K562 (cell line): ENCODE data around the gene P2RX1. TPM values are rescaled to one million over a fixed set of nuclear protein-coding genes. Genes with fewer than 3 reads are reported as not detected.

Experiments used
- CREBBP ChIP-seq: IDR thresholded peaks from one replicate; pipeline ENCODE4 v1.6.1; 2012; ENCODE audit warnings: low read depth, mild to moderate bottlenecking, control low read depth, inconsistent platforms, low read length
- EHMT2 ChIP-seq: fragments of 450-650 bp; IDR thresholded peaks from 2 replicates; pipeline ENCODE4 v1.6.1; 2018; ENCODE audit warnings: antibody characterized with exemption
- EP400 ChIP-seq: fragments of 450-650 bp; IDR thresholded peaks from 2 replicates; pipeline ENCODE4 v1.6.1; 2017; ENCODE audit warnings: antibody characterized with exemption, mild to moderate bottlenecking, moderate library complexity
- ETV1 ChIP-seq: fragments of 450-650 bp; conservative IDR thresholded peaks from 2 replicates; pipeline ENCODE4 v1.6.1; 2016; ENCODE audit warnings: missing genetic modification characterization, control low read depth, low read depth, missing compliant biosample characterization
- FOXP4 ChIP-seq: sonication (generic); formaldehyde crosslinking; IDR thresholded peaks from 2 replicates; pipeline ENCODE4 v1.8.0; 2022; ENCODE audit warnings: mild to moderate bottlenecking, missing genetic modification reagents, borderline replicate concordance
- HEY1 ChIP-seq: fragments of 250-450 bp; sonication (Bioruptor Pico); IDR thresholded peaks from 2 replicates; pipeline ENCODE4 v1.5.0; 2020; ENCODE audit warnings: mild to moderate bottlenecking, moderate library complexity, borderline replicate concordance
- HLTF ChIP-seq: fragments of 450-650 bp; IDR thresholded peaks from 2 replicates; pipeline ENCODE4 v1.6.1; 2016
- MECOM ChIP-seq: fragments of 250-450 bp; sonication (Bioruptor Pico); IDR thresholded peaks from 2 replicates; pipeline ENCODE4 v1.8.0; 2022; ENCODE audit warnings: inconsistent platforms
- NCOA2 ChIP-seq, 2 experiments: fragments of 450-650 bp; IDR thresholded peaks; 2 replicates each; pipeline ENCODE4 v1.6.1; 2018; ENCODE audit warnings: mild to moderate bottlenecking in 2 of 2, moderate library complexity in 1 of 2; ENCODE audit not compliant: partially characterized antibody in 2 of 2
- PHF20 ChIP-seq: fragments of 450-650 bp; IDR thresholded peaks from 2 replicates; pipeline ENCODE4 v1.6.1; 2018; ENCODE audit not compliant: partially characterized antibody
- RREB1 ChIP-seq: fragments of 250-450 bp; sonication (Bioruptor Pico); IDR thresholded peaks from 2 replicates; pipeline ENCODE4 v1.4.0; 2020
- XRCC3 ChIP-seq: fragments of 450-650 bp; IDR thresholded peaks from 2 replicates; pipeline ENCODE4 v1.6.1; 2017; ENCODE audit warnings: mild to moderate bottlenecking, moderate library complexity
- ZBTB11 ChIP-seq, 3 experiments: fragments of 200-800 bp in 1 of 3; fragments of 250-450 bp in 1 of 3; fragments of 450-650 bp in 1 of 3; sonication (Bioruptor Pico) in 1 of 3; sonication (Bioruptor generic) in 1 of 3; formaldehyde crosslinking in 1 of 3; IDR thresholded peaks; 2 replicates each; pipeline versions ENCODE4 v1.6.1 to v1.8.0; 2016 to 2022; ENCODE audit warnings: mild to moderate bottlenecking in 2 of 3, missing genetic modification characterization in 2 of 3, missing compliant biosample characterization in 1 of 3, moderate library complexity in 1 of 3
- ZZZ3 ChIP-seq: fragments of 450-650 bp; IDR thresholded peaks from 2 replicates; pipeline ENCODE4 v1.6.1; 2016; ENCODE audit warnings: antibody characterized with exemption, mild to moderate bottlenecking, moderate library complexity
- polyA plus RNA-seq, 8 experiments: library from polyadenylated mRNA; depleted of rRNA in 4 of 8; stranded (reverse) in 5 of 8; unstranded in 3 of 8; fragments of >200 nt; fragmentation: Nextera tagmentation in 2 of 8; fragmentation: Illumina TruSeq in 1 of 8; extraction: Ambion mirVana in 2 of 8; extraction: Trizol in 1 of 8; gene quantifications; 2 replicates each; pipeline versions ENCODE4 v1.2.1 to v1.2.3, GENCODE V29; 2011 to 2014; ENCODE audit warnings: inconsistent platforms in 1 of 8, missing spikeins in 1 of 8
- total RNA-seq, 7 experiments: library from RNA; depleted of rRNA in 6 of 7; stranded (reverse); fragments of >200 nt in 6 of 7; fragmentation: Illumina TruSeq in 2 of 7; extraction: Trizol in 2 of 7; gene quantifications; 2 replicates each; pipeline versions ENCODE4 v1.2.1 to v1.2.3, GENCODE V29; 2011 to 2021; ENCODE audit warnings: low replicate concordance in 1 of 7
- TF ChIP-seq, protein P1 (sequence below), 2 experiments: fragments of 450-650 bp; IDR thresholded peaks; 2 replicates each; pipeline ENCODE4 v1.6.1; 2016

The P2RX1 gene
- total and polyA plus RNA-seq, 9 of the 15 experiments (the other 6 are each of a cell fraction or from before 2014, with no cell fraction given): 0.27 to 20.3 (median 10.3) TPM

- TF ChIP-seq NCOA2 (IDR thresholded peaks at IDR 0.05; ENCODE audit: partially characterized antibody in 2 of 2) (no peak), ZZZ3 (no peak), PHF20 (no peak), RREB1 (peak; percentile 84; the same call in 1 of the 2 replicates), HLTF (no peak), EP400 (no peak), ZBTB11 (CRISPR knock-in tag; IDR thresholded peaks at IDR 0.05) (no peak), FOXP4 (CRISPR knock-in tag) (no peak), CREBBP (no peak), XRCC3 (no peak), EHMT2 (no peak), MECOM (CRISPR knock-in tag) (no peak), HEY1 (CRISPR knock-in tag) (no peak), ETV1 (tag) (no peak)
- TF ChIP-seq, protein P1, sequence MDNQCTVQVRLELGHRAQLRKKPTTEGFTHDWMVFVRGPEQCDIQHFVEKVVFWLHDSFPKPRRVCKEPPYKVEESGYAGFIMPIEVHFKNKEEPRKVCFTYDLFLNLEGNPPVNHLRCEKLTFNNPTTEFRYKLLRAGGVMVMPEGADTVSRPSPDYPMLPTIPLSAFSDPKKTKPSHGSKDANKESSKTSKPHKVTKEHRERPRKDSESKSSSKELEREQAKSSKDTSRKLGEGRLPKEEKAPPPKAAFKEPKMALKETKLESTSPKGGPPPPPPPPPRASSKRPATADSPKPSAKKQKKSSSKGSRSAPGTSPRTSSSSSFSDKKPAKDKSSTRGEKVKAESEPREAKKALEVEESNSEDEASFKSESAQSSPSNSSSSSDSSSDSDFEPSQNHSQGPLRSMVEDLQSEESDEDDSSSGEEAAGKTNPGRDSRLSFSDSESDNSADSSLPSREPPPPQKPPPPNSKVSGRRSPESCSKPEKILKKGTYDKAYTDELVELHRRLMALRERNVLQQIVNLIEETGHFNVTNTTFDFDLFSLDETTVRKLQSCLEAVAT (IDR thresholded peaks at IDR 0.05): no peak
Measured at GRCh38 chr17:3965118-3965800, 49.0 kb upstream of the P2RX1 start (continued).
